H54 (cell line): Measurements from ENCODE around the gene FHOD3.

Experiments
- DNase-seq: peaks from one replicate; pipeline ENCODE4 v3.0.0; 2011; ENCODE audit warnings: low spot score, mixed read lengths; ENCODE audit not compliant: insufficient read length
- FAIRE-seq: peaks from 3 replicates; lab custom pipeline; 2011; peaks lifted over from hg19 to GRCh38; lab: Jason Lieb, UNC
- POLR2A ChIP-seq: IDR thresholded peaks from 2 replicates; pipeline ENCODE4 v1.6.1; 2011; ENCODE audit warnings: low read depth, mild to moderate bottlenecking, low read length

Gene FHOD3

DNA sequence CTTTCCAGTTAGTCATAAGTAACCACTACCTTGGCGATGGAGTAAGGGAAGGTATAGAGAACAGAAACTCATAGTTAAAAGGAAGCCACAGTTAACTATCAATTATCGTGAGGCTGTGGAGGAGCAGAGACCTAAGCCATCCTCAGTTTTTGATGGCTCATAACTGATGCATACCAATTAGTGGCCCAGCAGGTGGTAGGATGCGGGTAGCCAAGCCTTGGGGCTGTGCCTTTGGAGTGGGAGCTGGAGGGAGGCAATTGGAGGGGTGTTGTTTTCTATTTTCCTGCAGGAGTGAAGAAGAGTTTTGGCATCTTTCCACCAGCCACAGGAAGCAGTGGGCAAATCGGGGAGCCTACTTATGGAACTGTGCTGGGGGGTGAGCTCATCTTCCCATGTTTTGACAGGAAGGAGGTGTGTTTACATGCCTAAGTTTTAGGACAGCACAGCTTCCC is 336.5 kb downstream of the FHOD3 start:
- DNase-seq (no peak), FAIRE-seq (no peak)
- TF ChIP-seq POLR2A: no peak

DNA sequence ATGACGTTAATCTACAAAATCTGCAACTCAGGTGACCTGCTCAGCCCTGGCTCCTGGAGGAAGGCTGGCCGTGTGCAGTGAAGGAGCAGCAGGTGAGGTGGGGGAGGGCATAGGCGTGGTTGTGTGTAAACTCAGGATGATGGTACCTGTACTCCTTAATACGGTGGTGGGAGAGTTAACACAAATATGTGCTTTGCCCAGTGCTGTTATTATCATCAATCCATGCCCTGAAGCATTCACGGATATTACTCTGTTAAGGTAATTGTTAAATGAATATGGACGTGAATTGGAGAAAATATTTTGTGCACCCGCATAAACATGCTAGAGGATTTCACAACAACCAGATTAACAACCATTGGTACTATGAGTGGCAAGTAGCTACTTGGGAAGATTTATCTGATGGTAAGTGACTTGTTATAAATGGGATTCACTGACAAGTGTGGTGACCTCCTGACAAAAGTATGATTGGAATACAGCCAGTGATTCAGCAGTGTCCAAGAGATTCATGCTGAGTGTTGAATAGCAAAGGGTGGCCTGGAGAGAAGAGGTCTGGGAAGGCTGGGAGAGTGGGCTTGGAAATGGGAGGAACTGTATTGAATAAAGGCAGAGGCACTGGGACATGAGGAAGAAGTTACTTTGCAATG is 337.2 kb downstream of the FHOD3 start:
- no peak for DNase-seq
- TF ChIP-seq POLR2A: no peak
- no peak for FAIRE-seq

DNA sequence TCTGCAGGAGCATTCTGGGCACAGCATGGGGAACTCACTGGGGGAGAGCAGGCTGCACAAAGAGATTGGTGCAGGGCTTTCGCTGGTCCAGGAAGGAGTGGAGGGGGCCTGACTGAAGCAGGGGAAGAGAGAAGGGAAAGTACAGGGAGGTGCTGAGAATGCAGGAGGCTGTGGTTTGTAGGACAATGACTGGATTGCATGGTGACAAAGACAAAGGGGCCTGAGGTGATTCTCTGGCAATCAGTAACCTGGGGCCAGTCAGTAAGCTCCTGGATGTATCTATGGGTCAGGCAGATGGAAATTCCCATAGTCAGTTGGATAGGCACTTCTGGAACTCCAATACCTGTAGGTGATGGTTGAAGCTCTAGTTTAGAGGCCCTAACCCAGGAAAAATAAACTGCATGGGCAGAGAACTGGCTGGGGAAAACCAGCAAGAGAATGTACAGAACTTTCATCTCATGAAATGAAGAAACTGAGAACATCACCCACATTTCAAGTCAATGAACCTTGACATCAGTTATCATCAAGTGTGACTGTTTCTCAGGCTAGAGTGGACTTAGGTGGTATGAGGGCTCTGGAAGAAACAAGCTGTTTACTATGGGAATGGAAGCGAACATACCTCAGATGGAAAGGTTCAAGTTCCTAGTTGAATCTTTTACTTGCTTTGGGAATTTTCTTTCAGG is 338.0 kb downstream of the FHOD3 start:
- DNase-seq: no peak
- no peak for TF ChIP-seq POLR2A
- FAIRE-seq: no peak

DNA sequence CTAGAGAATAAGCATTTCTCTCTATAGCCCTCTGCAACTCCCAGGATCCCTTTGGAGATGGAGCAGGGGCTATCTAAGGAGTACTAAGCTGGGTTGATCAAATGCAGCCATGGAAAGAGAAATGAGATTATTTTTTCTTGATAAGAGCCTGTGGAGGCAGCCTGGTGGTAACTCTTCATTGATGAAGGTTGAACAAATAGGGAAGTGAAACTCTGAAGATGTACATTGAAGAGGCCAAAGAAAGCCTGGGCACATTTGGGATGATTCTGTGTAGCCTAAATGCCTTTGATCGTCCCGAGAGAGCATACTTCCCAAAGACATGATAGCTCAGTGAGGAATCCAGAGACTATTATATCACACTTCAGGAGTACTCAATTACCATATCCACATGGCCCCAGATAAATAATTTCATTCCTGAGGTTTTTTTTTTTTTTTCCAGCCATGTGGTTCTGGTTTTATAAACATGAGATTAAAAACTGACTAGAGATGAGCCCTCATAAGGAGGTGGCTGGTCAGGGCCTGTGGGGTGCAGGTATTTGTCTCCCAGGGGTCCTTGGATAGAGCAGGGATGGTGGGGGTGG is 338.8 kb downstream of the FHOD3 start:
- DNase-seq (no peak), FAIRE-seq (no peak)
- no peak for TF ChIP-seq POLR2A

DNA sequence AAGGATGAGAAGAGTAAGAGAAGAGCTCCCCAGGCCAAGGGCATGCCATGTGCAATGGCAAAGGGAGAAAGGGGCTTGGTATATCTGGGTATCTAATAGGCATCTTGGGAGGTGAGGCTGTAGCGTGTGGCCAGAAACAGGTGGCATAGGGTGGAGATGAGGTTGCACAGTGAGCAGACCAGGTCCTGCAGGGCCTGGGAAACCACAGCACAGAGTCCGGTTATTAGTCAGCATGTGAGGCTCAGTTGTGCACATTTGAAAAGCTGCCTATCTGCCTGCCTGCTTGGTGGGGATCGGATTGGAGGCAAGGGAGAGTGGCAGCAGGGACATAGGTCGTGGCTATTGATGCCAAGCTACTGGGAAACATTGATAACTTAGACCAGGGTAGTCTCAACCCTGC is 340.7 kb downstream of the FHOD3 start:
- DNase-seq: no peak
- TF ChIP-seq POLR2A: no peak
- FAIRE-seq: no peak

DNA sequence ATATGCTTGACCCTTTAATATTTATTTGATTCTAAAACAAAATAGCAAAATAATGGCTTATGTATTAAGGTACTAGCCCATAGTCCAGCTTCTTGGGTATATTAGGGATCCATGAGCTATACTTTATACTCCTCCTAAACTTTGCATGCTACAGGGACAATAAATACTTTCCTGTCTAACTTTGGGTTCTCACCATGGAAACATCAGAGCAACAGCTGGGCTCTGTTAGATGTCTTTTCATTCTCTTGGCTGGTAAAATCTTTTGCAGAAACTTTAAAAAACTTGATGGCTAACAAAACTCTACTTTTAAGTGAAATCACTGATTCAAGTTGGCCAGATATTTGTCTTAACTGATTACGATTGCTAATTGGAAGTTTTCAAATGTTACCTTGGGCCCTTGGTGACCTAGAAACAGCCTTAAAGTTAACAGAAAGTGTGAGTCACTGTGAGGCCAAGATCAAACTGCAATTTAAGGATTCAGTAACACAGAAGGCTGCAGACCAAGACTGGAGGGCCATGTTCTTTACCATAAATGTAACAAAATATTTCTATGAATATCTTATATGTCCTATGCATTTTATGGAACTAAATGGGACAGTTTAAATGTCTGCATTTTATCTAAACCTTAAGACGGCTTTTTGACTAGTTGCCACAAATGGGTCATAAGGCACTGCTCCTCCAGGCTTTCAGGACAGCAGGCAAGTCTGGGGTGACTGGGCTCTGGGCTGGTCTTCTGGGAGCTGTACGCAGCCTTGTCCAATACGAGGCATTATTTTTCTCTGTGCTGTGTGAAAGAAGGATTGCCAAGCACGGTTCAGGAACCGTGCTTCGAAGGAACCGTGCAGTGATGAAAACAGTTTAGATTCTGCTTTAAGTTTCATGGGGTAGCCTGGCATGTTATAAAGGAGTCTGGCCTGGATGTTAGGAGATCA is 342.8 kb downstream of the FHOD3 start:
- no peak for FAIRE-seq
- DNase-seq: no peak
- no peak for TF ChIP-seq POLR2A

DNA sequence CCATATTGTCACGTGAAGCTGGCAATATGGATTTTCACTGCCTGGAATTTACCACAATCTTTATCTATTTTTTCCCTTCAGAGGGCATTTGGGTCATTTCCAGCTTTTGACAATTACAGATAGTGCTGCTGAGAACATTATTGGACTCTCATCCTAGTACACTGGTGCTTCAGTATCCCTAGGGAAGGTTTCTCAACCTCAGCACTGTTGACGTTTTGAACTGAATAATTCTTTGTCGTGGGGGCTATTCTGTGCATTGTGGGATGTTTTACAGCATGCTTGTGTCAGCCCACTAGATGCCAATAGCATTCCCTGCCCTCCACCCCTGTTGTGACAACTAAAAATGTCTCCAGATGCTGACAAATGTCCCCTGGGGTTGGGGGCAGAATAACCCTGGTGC is 345.5 kb downstream of the FHOD3 start:
- no peak for FAIRE-seq
- no peak for DNase-seq
- TF ChIP-seq POLR2A: no peak

DNA sequence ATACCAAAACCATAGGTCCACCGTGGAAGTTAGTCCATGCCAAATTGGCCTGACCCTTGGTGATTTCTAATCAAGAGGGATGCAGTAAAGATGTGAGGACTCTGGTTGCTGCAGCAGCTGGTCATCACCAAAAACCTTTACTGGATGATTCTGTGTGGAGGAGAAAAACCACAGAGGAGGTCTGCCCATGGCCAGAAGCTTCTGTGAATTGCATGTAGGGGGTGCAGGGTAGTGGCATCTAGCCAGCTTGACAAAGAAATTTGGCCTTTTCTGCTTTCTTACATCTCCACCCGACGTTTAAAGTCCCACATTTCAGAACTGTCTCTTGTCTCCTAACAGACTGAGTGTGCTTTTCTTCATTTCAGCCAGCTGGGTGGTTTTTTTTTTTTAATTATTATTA is 351.3 kb downstream of the FHOD3 start:
- TF ChIP-seq POLR2A: no peak
- no peak for FAIRE-seq
- no peak for DNase-seq

DNA sequence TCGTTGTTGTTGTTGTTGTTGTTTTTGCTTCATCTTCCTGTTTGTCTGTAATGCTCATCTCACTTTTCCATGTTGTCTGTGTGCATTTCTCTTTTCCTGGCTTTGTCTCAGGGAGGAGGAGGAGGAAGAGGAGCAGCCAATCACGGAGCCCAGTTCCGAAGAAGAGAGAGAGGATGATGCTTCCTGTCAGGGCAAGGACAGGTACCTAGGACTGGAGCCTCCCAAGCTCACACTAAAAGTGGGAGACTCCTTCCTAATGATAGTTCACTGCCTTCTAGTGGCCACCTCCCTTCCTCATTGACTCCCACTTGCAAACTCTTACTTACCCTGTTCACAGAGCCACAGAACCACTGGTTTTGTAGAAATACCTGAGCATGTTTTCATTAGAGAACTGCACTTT is 351.7 kb downstream of the FHOD3 start:
- TF ChIP-seq POLR2A: no peak
- DNase-seq: no peak
- FAIRE-seq: no peak

DNA sequence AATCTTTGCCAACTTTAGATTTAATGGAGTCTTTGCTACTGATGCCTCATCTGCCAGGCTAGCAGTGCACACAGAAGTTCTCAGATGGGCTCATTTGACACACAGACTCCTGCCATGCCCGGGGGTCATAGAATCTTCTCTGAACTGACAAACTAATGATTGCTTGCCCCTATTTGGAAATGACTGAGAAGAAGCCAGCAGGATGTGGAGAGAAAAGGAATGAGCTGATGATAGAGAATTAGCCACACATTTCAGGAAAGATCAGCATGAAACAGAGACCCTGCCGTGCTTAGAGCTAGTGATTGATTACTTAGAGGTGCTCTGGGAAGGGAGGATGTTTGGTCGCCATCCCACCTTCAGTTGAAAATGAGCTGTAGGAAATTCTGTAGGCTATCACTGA is 352.8 kb downstream of the FHOD3 start:
- FAIRE-seq (no peak), DNase-seq (no peak)
- TF ChIP-seq POLR2A: no peak

DNA sequence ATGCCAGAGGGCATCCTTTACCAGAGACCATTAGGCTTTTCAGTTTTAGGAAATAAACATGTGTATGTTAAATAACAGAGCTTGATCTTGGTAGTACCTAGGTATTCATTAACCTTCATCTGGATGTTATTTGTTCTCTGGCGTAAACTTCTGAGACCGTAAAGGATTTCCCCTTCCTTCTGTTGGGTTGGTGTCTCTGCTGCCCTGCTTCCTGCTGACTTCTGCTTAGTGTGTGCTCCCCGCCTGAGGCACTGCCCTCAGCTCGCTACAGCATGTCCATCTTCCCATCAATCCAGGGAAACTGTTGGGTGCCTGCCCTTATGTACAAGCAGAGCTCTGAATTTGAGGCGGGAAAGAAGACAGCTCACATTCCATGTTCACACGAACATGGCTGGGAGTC is 353.4 kb downstream of the FHOD3 start:
- no peak for TF ChIP-seq POLR2A
- no peak for DNase-seq
- FAIRE-seq: no peak

DNA sequence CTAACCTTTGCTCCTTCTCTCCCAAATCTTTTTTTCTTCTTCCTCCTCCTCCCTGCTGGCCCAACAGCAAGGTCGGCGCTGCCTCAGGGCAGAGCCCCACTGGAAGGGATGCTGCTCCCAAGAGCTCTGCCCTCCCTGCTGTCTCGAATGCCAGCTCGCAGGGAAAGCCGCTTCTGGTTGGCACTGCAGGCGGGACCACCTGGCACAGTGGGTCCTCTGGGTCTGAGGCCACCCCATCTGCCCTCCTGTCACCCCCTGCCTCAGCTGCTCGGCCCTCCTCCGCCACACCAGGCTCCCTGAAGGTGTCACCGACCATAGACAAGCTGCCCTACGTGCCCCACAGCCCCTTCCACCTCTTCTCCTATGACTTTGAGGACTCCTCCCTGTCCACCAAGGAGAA is 355.0 kb downstream of the FHOD3 start:
- DNase-seq: no peak
- no peak for TF ChIP-seq POLR2A
- FAIRE-seq: no peak

DNA sequence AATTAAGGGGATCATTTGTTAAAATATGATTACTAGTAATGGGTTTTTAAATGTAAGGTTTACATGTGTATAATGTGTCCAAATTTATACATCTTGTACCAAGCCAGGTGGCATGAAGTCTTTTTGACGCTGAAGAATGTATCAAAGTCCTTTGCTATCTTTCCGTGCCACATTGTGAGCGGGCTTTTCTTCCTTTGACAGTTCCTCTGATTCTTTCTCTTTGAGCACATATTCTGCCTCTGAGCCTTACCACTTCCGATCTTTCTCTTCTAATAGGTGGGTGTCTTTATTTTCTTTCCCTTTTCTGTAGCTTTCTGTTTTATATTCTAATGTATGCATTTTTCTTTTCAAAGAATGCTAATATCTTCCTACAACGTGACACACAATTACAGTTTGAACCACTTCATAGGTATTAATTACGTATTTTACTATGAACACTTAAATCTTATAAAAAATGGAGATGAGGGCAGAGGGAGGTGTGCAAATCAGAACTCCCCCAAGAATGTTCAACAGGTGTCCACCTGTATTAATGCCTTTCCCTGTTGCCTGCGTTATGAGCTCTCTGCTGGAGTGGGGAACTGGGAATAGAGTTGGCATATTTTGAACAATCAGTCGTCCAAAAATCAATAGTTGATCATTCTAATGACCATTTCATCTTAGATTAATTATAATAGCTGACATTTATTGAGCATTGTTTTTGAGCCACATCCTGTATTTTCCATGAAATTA is 355.8 kb downstream of the FHOD3 start:
- no peak for DNase-seq
- FAIRE-seq: no peak
- TF ChIP-seq POLR2A: no peak
